Thyroid gland (tissue), 4 donors: ENCODE data around the gene SCIN. TPM values are rescaled to one million over a fixed set of nuclear protein-coding genes. Genes with fewer than 3 reads are reported as not detected.
A peak's percentile ranks its signal among the peaks of the same experiment; 100 is the strongest.
"Not testable (repeated sequence)": the region's sequence is repeated elsewhere in the genome, so short reads cannot be mapped to it uniquely, and the experiment has no call there.

Source experiments
- DNase-seq, 2 donors: peaks; one replicate each; pipeline ENCODE4 v3.0.0-alpha.2; 2019
- H3K27ac ChIP-seq, 3 donors: fragments of 200-600 bp; sonication (generic); 1 replicate in 2 of 3; 2 replicates in 1 of 3; pipeline ENCODE4 v1.5.1; 2016 to 2019; ENCODE audit warnings: mild to moderate bottlenecking in 1 of 3, moderate library complexity in 1 of 3
- H3K27me3 ChIP-seq: fragments of 200-600 bp; sonication (generic); one replicate; pipeline ENCODE4 v1.5.1; 2019
- H3K36me3 ChIP-seq, 2 donors: fragments of 200-600 bp; sonication (generic); one replicate each; pipeline ENCODE4 v1.5.1; 2016 to 2019
- H3K4me1 ChIP-seq, 2 donors: fragments of 200-600 bp; sonication (generic); one replicate each; pipeline ENCODE4 v1.5.1; 2017 to 2019
- H3K4me3 ChIP-seq, 3 donors: fragments of 200-600 bp; sonication (generic); replicated peaks in 1 of 3; 1 replicate in 2 of 3; 2 replicates in 1 of 3; pipeline ENCODE4 v1.5.1; 2016; ENCODE audit warnings: mild to moderate bottlenecking in 1 of 3
- H3K9me3 ChIP-seq: fragments of 200-600 bp; sonication (generic); one replicate; pipeline ENCODE4 v1.5.1; 2017
- POLR2A ChIP-seq, 2 donors: fragments of 450-650 bp; IDR thresholded peaks; one replicate each; pipeline ENCODE4 v1.6.1; 2017; ENCODE audit warnings: antibody characterized with exemption in 2 of 2, mild to moderate bottlenecking in 2 of 2, moderate library complexity in 1 of 2
- WGBS, 2 donors: methylation state at CpG; one replicate each; pipeline ENCODE4 v1.1.5; 2017; 5-methylcytosine and 5-hydroxymethylcytosine counted together
- intact Hi-C: fragments of 100-400 bp; cut with DNase I; formaldehyde crosslinking; loops from one replicate; pipeline ENCODE4 v1.15.1; 2023
- total RNA-seq, 4 donors: library from RNA; depleted of rRNA; stranded (reverse); fragments of >200 nt; gene quantifications; one replicate each; pipeline ENCODE4 v1.2.3, GENCODE V29; 2016
- TF ChIP-seq, protein P1 (sequence below), 6 experiments: fragments of 200-600 bp in 3 of 6; fragments of 450-650 bp in 3 of 6; sonication (generic) in 3 of 6; IDR thresholded peaks; one replicate each; pipeline ENCODE4 v1.5.1; 2016 to 2019; ENCODE audit warnings: antibody characterized with exemption in 6 of 6, mild to moderate bottlenecking in 2 of 6, inconsistent platforms in 1 of 6, moderate library complexity in 1 of 6

The SCIN gene
- total RNA-seq, 4 donors from 2014 or later: 0.67 to 8.4 (median 3.5) TPM

DNA sequence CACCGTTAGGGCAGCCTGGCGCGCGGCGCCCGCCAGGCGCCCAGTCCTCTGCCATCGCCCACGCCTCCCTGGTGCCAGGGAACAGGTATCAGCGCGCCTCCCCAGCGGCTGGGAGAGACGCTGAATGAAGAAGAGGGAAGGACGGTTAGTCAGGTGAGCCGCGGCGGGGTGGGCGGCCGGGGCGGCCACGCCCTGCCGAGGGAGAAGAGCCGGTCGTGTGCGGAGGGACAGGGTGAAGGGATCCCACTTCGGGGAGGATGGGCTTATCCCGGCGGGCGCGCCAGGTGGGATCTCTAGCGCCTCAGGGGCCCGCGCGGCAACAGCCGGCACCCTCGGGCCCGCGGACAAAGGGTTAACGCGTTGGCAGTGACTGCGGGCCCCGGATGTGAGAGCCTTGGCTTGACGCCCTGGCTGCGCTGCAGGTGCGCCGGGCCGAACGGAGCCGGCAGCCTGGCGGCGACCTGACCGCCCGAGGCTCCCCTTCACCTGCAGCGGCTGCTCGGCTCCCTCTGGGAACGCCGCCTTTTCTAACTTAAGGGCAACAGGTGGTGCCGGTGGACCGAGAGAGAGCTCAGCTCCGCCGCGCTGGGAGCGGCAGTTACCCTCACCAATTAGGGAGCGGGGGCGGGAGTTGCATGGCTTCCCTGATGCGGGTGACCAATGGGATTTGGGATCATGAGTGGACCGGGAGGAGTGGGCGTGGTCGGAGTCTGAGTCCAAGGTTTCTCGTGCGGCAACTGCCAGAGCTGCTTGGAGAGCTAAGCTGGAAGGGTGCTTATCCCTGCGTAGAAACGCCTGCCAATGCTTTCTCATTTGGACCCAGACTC is 116.6 kb downstream of the SCIN start, which contains the start of gene ARL4A:
Gene ARL4A, plus strand, starts transcription at position 743 of the 827 bp plus-strand sequence. CDS start 622 bp downstream, outside the sequence.
- 2 to 3% methylated on average over 13 to 17 of the region's 73 CpGs for WGBS, 2 donors
- H3K36me3 ChIP-seq: no peaks in the 10 kb centered on the region
- peaks cover 0 to 9% of the 10 kb centered on the region in 2 donors for H3K4me1 ChIP-seq
- no peaks in the 10 kb centered on the region for H3K27me3 ChIP-seq
- H3K4me3 ChIP-seq: peak within 1 kb of the TSS; percentile 63 to 94 (median 81)
- peak; percentile 100 for DNase-seq
- peak within 1 kb of the TSS; percentile 88 to 93 (median 88) for H3K27ac ChIP-seq
- intact Hi-C loops: no loop called here
- H3K9me3 ChIP-seq: no peaks in the 10 kb centered on the region
- TF ChIP-seq, protein P1, sequence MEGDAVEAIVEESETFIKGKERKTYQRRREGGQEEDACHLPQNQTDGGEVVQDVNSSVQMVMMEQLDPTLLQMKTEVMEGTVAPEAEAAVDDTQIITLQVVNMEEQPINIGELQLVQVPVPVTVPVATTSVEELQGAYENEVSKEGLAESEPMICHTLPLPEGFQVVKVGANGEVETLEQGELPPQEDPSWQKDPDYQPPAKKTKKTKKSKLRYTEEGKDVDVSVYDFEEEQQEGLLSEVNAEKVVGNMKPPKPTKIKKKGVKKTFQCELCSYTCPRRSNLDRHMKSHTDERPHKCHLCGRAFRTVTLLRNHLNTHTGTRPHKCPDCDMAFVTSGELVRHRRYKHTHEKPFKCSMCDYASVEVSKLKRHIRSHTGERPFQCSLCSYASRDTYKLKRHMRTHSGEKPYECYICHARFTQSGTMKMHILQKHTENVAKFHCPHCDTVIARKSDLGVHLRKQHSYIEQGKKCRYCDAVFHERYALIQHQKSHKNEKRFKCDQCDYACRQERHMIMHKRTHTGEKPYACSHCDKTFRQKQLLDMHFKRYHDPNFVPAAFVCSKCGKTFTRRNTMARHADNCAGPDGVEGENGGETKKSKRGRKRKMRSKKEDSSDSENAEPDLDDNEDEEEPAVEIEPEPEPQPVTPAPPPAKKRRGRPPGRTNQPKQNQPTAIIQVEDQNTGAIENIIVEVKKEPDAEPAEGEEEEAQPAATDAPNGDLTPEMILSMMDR (IDR thresholded peaks at IDR 0.05): peak in 4 of 6 experiments; percentile 39 to 80 (median 48)
- peak; percentile 68 to 96 for TF ChIP-seq POLR2A (IDR thresholded peaks at IDR 0.05)

DNA sequence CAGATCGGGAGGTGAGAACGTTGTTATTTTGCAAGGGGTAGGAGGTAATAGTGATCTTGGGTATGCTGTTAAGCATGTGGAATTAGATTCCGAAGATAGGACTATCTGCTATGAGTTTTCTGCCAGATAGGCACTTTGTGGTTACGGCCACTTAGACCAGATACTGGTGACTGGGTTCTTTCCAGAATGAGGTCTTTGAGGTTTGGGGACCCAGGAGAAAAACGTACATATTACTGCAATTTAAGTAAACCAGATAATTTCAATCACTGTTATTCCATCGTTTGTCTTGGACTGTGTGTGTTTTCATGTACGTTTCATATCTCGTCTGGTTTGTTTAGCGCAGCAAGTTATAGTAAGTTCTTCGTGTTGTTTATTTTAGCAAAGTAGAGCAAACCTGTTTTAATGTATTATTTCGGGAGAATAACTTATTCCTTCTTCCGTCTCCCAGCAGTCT is 117.2 kb downstream of the SCIN start:
- Histone ChIP-seq H3K4me3 (peak overlapping the region in 2 of 3 donors; percentile 63 to 81), H3K4me1 (peaks cover 0 to 9% of the 10 kb centered on the region in 2 donors), H3K9me3 (no peaks in the 10 kb centered on the region), H3K27me3 (no peaks in the 10 kb centered on the region), H3K27ac (peak overlapping the region in 2 of 3 donors; percentile 59 to 93), H3K36me3 (no peaks in the 10 kb centered on the region)
- TF ChIP-seq, protein P1 (IDR thresholded peaks at IDR 0.05): no peak
- no peak for TF ChIP-seq POLR2A (IDR thresholded peaks at IDR 0.05)
- intact Hi-C loops: no loop called here
- WGBS, 2 donors: 6 to 12% methylated on average over 12 of the region's 12 CpGs
- no peak for DNase-seq

DNA sequence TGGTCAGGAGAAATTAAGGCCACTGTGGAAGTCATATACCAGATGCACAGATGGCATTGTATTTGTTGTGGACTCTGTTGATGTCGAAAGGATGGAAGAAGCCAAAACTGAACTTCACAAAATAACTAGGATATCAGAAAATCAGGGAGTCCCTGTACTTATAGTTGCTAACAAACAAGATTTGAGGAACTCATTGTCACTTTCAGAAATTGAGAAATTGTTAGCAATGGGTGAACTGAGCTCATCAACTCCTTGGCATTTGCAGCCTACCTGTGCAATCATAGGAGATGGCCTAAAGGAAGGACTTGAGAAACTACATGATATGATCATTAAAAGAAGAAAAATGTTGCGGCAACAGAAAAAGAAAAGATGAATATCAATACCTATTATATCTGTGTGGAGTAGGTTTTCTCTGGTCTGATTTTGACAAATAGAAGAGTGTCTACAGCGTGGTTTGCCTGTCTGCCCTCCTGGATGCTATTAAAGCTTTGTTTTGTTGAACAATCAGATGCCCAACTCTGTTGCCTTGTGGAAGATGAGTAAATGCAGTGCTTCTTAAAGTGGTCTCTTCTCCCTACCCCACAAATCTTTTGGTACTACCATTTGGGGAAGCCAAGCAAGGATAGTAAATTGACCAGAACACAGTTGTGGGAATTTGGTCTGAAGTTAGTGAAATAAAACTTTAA is 118.1 kb downstream of the SCIN start:
- H3K4me1 ChIP-seq, DNase-seq, H3K9me3 ChIP-seq, H3K4me3 ChIP-seq, intact Hi-C loops, H3K27me3 ChIP-seq, H3K36me3 ChIP-seq: not testable (repeated sequence)
- peak overlapping the region in 1 of 3 donors; percentile 59 for H3K27ac ChIP-seq
- WGBS, 2 donors: 82 to 85% methylated on average over 3 of the region's 3 CpGs

DNA sequence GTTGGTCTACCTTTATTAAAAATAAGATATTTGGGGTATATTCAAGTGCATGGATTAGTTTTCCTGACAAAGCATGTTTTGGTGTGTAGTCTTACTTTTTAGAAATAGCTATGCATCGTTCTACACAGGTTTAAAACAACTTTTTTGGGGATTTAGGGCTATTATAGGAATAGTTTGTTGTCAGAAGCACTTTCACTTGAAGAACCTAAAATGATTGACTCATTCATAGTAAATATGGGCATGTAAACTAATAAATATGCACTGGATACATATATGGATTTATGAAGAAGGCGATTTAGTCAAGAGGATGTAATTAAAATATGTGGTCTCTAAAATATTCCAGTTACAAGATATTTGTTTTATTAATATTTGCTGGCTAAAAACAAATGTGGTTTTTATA is 118.9 kb downstream of the SCIN start:
- WGBS, 2 donors: 77 to 81% methylated on average over 2 of the region's 2 CpGs
- Histone ChIP-seq H3K4me3 (no peak overlapping the region), H3K36me3 (no peaks in the 10 kb centered on the region), H3K9me3 (no peaks in the 10 kb centered on the region), H3K27ac (peak overlapping the region in 1 of 3 donors; percentile 5), H3K27me3 (no peaks in the 10 kb centered on the region), H3K4me1 (peaks cover 0 to 9% of the 10 kb centered on the region in 2 donors)
- TF ChIP-seq, protein P1 (IDR thresholded peaks at IDR 0.05): no peak
- TF ChIP-seq POLR2A (IDR thresholded peaks at IDR 0.05): no peak
- intact Hi-C loops: no loop called here
- no peak for DNase-seq

DNA sequence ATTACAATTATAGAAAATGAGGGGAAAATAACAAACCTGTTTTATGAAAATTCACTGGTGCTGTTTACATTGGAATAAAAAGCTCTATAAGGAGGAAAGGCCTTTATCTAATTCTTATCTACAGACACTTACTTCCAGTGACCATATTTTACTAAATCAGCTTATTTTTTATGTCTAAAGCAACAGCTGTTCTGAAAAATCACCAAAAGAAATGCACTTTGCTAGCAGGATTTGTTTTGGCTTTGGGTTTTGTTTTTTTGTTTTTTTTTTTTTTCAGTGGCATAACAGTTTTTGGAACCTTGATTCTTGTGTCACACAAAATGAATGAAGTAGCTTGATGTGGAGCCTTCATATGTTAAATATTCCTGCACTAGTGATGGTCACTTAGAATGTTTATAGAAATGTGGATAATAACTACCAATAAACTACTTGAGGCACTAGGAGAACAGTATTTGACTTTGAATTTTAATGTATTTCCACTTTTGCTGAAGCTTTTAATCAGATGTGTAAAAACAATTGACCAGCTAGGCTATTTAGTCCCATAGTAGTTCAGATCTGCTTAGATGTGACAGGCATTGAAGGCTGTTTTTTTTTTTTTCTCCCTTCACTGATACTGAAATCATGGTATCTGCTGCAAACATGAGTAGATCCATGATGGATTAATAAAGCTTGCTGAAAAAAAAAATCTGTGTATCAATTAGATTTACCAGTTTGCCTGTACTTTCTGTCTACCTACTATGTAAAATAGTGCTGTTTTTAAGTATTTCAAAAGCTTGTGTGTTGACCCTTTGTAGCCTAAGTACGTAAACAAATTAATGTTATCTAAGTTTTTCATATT is 119.7 kb downstream of the SCIN start:
- Histone ChIP-seq H3K4me3 (no peak overlapping the region), H3K36me3 (no peaks in the 10 kb centered on the region), H3K27me3 (no peaks in the 10 kb centered on the region), H3K4me1 (peaks cover 0 to 9% of the 10 kb centered on the region in 2 donors), H3K9me3 (no peaks in the 10 kb centered on the region), H3K27ac (peak overlapping the region in 1 of 3 donors; percentile 5)
- DNase-seq: no peak
- WGBS, 2 donors: 87 to 93% methylated on average over 1 of the region's 1 CpG
- intact Hi-C loops: no loop called here
- TF ChIP-seq, protein P1 (IDR thresholded peaks at IDR 0.05): no peak
- no peak for TF ChIP-seq POLR2A (IDR thresholded peaks at IDR 0.05)

DNA sequence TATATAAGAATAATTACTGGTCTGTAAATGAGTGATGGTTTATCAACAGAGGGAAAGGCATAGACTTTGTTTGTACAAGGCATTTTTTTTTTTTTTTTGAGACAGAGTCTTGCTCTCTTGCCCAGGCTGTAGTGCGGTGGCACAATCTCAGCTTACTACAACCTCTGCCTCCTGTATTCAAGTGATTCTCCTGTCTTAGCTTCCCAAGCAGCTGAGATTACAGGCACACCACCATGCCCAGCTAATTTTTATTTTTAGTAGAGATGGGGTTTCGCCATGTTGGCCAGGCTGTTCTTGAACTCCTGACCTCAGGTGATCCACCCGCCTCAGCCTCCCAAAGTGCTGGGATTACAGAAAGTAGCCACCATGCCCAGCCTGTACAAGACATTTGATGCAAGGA is 120.9 kb downstream of the SCIN start:
- H3K36me3 ChIP-seq, H3K27ac ChIP-seq, H3K4me1 ChIP-seq, DNase-seq, H3K4me3 ChIP-seq, intact Hi-C loops, H3K27me3 ChIP-seq, H3K9me3 ChIP-seq: not testable (repeated sequence)
- WGBS, 2 donors: 94 to 99% methylated on average over 3 of the region's 3 CpGs
